ENCODE data around the gene PACRG. TPM values are rescaled to one million over a fixed set of nuclear protein-coding genes. Genes with fewer than 3 reads are reported as not detected.

The PACRG gene
- polyA plus RNA-seq, 3 donors = not detected

- Histone ChIP-seq H3K27me3 (ENCODE audit: control insufficient read depth in 2 of 2, insufficient read depth in 2 of 2, low read length in 2 of 2) (no peaks in the 10 kb centered on the region), H3K4me3 (replicated peaks in 1 of 3; ENCODE audit: low read depth in 2 of 3, low read length in 3 of 3) (no peak overlapping the region), H3K79me2 (ENCODE audit: insufficient read depth, low read length) (no peaks in the 10 kb centered on the region), H4K20me1 (ENCODE audit: insufficient read depth, low read length) (no peaks in the 10 kb centered on the region), H3K27ac (ENCODE audit: low read depth in 1 of 2, low read length in 2 of 2) (no peak overlapping the region), H3K4me1 (ENCODE audit: control insufficient read depth in 1 of 2, insufficient read depth in 2 of 2, low read length in 2 of 2) (no peaks in the 10 kb centered on the region), H3K9me3 (replicated peaks in 1 of 2; ENCODE audit: control insufficient read depth in 1 of 2, insufficient read depth in 1 of 2, low read length in 2 of 2) (no peaks in the 10 kb centered on the region), H3K4me2 (replicated peaks; ENCODE audit: extremely low read depth, low read length, poor library complexity, severe bottlenecking) (no peak overlapping the region), H3K9ac (ENCODE audit: insufficient read depth, low read length, poor library complexity, severe bottlenecking) (no peak overlapping the region), H2AFZ (ENCODE audit: insufficient read depth, low read depth, low read length, poor library complexity, severe bottlenecking) (no peak overlapping the region), H3K36me3 (replicated peaks in 1 of 2; ENCODE audit: control insufficient read depth in 1 of 2, insufficient read depth in 2 of 2, low read length in 2 of 2) (no peaks in the 10 kb centered on the region)
- no peak for DNase-seq
- intact Hi-C loops (cut with micrococcal nuclease) = no loop called here
- H3K4me3 Mint-ChIP-seq = no peak overlapping the region
- no CpG with 5 or more reads among the region's 2 CpGs for WGBS (ENCODE audit: insufficient coverage)
- peaks cover 0 to 3% (median 3%) of the 10 kb centered on the region in 7 donors for H3K9me3 Mint-ChIP-seq
- TF ChIP-seq CTCF (IDR thresholded peaks at IDR 0.05) = no peak
- no peak overlapping the region for H3K27ac Mint-ChIP-seq
- H3K27me3 Mint-ChIP-seq (ENCODE audit: low read depth in 3 of 3) = no peaks in the 10 kb centered on the region
- no peaks in the 10 kb centered on the region for H3K4me1 Mint-ChIP-seq
- no peaks in the 10 kb centered on the region for H3K36me3 Mint-ChIP-seq
Measured at GRCh38 chr6:163206196-163206595, 478.4 kb downstream of the PACRG start.

GRCh38 chr6:163207431-163208383, 479.9 kb downstream of the PACRG start:
- H3K27me3 ChIP-seq (ENCODE audit: control insufficient read depth in 2 of 2, insufficient read depth in 2 of 2, low read length in 2 of 2) = no peaks in the 10 kb centered on the region
- TF ChIP-seq CTCF (IDR thresholded peaks at IDR 0.05) = no peak
- H2AFZ ChIP-seq (ENCODE audit: insufficient read depth, low read depth, low read length, poor library complexity, severe bottlenecking) = no peak overlapping the region
- DNase-seq = no peak
- H3K4me1 ChIP-seq (ENCODE audit: control insufficient read depth in 1 of 2, insufficient read depth in 2 of 2, low read length in 2 of 2) = no peaks in the 10 kb centered on the region
- H3K4me3 ChIP-seq (replicated peaks in 1 of 3; ENCODE audit: low read depth in 2 of 3, low read length in 3 of 3) = no peak overlapping the region
- no peaks in the 10 kb centered on the region for H3K79me2 ChIP-seq (ENCODE audit: insufficient read depth, low read length)
- peaks cover 3 to 10% of the 10 kb centered on the region in 2 donors for H3K9me3 ChIP-seq (replicated peaks in 1 of 2; ENCODE audit: control insufficient read depth in 1 of 2, insufficient read depth in 1 of 2, low read length in 2 of 2)
- no peaks in the 10 kb centered on the region for H4K20me1 ChIP-seq (ENCODE audit: insufficient read depth, low read length)
- no peak overlapping the region for H3K9ac ChIP-seq (ENCODE audit: insufficient read depth, low read length, poor library complexity, severe bottlenecking)
- no peak overlapping the region for H3K4me2 ChIP-seq (replicated peaks; ENCODE audit: extremely low read depth, low read length, poor library complexity, severe bottlenecking)
- intact Hi-C loops (cut with micrococcal nuclease) = no loop called here
- no peaks in the 10 kb centered on the region for H3K36me3 ChIP-seq (replicated peaks in 1 of 2; ENCODE audit: control insufficient read depth in 1 of 2, insufficient read depth in 2 of 2, low read length in 2 of 2)
- Mint-ChIP-seq H3K36me3 (no peaks in the 10 kb centered on the region), H3K27me3 (ENCODE audit: low read depth in 3 of 3) (no peaks in the 10 kb centered on the region), H3K4me1 (no peaks in the 10 kb centered on the region), H3K27ac (no peak overlapping the region), H3K4me3 (no peak overlapping the region), H3K9me3 (peaks cover 4 to 14% (median 10%) of the 10 kb centered on the region in 7 donors)
- no CpG with 5 or more reads among the region's 11 CpGs for WGBS (ENCODE audit: insufficient coverage)
- H3K27ac ChIP-seq (ENCODE audit: low read depth in 1 of 2, low read length in 2 of 2) = no peak overlapping the region
